Astrocyte (in vitro differentiated cells and primary cell): Measurements from ENCODE around the gene CABLES1. TPM values are rescaled to one million over a fixed set of nuclear protein-coding genes. Genes with fewer than 3 reads are reported as not detected.

Experiments
- total RNA-seq: library from RNA; stranded (reverse); gene quantifications from 2 replicates; pipeline ENCODE4 v1.2.1, GENCODE V29; 2021

Gene CABLES1
- total RNA-seq, 1 donor from 2014 or later: 14.5 TPM

Other genes with a start within 250 kb of the CABLES1 start
- gene RBBP8, start 202.2 kb upstream of the CABLES1 start, total RNA-seq: 16.7 and 23.4 TPM in 2 replicates